ENCODE results near the gene NRROS.

Gene NRROS

DNA sequence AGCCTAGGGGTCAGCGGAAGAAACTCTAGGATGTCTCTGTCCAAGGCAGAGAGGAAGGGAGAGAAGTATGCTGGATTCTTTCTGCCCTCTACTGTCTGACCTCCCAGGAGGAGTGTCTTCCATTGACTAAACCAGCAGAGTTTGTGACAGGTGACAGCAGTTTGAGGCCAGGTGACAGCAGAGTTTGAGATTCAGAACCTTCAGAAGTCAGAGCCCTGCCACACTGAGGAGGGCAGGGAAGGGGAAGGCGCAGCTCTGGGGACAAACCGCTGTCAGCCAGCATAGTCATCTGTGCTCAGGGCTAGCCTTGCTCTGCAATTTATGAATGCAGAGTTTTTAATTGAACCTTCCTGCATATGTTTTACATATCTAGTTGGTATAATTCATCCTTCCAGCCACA is 12.3 kb downstream of the NRROS start:
- DNase-seq: no peak

DNA sequence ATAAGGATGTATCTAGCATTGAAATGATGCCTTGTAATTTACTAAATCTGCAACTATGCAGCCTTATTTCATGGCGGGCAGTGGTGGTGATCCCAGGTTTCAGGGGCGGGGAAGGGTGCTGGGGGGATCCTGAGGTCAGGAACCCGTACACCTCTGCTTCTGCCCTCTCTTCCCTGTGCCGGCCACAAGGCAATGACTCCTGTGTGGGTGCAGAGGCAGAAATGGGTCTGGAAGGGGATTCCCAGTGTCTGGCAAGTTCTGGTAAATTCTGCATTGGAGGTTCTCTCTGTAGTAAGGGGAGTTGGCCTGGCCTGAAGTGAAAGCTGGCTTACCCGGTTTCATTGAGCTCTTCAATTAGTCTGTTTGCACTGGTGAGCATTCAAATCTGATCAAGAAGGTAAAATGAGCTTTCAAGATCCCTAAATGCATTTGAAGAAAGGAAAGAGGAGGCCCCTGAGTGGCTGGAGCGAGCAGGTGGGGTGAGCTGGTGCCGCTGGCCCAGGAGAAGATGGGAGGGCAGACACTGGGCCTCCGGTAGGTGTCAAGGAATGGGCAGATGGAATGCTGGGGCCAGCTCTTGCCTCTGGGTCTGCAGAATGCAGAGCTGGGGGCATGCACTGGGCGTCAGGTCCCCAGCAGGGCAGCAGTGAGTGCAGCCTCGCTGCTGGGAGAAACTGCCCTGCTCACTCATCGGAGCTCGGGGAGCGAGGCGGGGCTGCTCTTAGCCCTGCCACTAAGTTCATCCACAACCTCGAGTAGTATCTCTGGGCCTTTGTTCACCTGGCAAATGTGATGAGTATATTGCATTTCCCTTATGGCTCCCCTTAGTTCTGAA is 13.7 kb downstream of the NRROS start:
- DNase-seq: no peak

- DNase-seq: no peak
Measured at GRCh38 chr3:196654006-196654734, 14.7 kb downstream of the NRROS start.

- DNase-seq: no peak
Measured at GRCh38 chr3:196654735-196655090, 15.2 kb downstream of the NRROS start.

DNA sequence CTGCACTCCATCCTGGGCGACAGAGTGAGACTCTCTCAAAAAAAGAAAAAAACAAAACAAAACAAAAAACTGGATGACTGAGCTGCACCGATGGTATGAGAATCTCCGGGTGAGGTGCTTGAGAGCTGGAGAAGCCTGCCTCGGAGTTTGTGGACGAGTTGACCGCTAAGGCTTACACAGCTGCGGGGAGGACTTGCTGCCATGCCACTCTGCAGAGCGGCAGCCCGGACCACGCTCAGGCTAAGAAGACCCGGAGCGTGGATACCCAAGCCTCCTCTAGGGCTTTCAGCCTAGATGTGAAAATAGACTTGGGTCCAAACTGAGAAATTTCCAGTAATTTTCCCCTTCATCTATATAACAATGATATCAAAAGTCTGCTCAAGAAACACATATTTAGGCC is 16.0 kb downstream of the NRROS start:
- DNase-seq: no peak

- DNase-seq: no peak
Measured at GRCh38 chr3:196656213-196656612, 16.7 kb downstream of the NRROS start.

DNA sequence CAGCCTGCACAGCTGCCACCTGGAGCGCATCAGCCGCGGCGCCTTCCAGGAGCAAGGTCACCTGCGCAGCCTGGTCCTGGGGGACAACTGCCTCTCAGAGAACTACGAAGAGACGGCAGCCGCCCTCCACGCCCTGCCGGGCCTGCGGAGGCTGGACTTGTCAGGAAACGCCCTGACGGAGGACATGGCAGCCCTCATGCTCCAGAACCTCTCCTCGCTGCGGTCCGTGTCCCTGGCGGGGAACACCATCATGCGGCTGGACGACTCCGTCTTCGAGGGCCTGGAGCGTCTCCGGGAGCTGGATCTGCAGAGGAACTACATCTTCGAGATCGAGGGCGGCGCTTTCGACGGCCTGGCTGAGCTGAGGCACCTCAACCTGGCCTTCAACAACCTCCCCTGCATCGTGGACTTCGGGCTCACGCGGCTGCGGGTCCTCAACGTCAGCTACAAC is 20.4 kb downstream of the NRROS start:
- DNase-seq: no peak

DNA sequence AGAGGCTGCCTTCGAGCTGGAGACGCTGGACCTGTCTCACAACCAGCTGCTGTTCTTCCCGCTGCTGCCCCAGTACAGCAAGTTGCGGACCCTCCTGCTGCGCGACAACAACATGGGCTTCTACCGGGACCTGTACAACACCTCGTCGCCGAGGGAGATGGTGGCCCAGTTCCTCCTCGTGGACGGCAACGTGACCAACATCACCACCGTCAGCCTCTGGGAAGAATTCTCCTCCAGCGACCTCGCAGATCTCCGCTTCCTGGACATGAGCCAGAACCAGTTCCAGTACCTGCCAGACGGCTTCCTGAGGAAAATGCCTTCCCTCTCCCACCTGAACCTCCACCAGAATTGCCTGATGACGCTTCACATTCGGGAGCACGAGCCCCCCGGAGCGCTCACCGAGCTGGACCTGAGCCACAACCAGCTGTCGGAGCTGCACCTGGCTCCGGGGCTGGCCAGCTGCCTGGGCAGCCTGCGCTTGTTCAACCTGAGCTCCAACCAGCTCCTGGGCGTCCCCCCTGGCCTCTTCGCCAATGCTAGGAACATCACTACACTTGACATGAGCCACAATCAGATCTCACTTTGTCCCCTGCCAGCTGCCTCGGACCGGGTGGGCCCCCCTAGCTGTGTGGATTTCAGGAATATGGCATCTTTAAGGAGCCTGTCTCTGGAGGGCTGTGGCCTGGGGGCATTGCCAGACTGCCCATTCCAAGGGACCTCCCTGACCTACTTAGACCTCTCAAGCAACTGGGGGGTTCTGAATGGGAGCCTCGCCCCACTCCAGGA is 21.1 kb downstream of the NRROS start:
- no peak for DNase-seq

GRCh38 chr3:196661400-196661799 is 21.9 kb downstream of the NRROS start:
- DNase-seq: no peak

DNA sequence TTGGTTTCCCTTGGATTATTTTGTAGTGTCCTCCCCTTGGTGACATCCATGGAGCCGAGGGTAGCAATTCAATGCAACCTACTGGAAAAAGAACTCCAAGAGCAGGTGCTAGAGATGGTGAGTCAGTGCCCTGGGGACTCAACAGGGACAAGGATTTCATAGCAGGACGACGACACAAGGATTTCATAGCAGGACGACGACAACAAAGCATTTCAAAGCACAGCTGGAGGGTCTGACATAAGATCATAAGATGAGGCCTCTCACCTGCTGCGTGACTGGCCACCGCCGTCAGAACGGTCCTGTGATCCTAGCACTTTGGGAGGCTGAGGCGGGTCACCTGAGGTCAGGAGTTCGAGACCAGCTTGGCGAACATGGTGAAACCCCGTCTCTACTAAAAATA is 22.5 kb downstream of the NRROS start:
- no peak for DNase-seq

DNA sequence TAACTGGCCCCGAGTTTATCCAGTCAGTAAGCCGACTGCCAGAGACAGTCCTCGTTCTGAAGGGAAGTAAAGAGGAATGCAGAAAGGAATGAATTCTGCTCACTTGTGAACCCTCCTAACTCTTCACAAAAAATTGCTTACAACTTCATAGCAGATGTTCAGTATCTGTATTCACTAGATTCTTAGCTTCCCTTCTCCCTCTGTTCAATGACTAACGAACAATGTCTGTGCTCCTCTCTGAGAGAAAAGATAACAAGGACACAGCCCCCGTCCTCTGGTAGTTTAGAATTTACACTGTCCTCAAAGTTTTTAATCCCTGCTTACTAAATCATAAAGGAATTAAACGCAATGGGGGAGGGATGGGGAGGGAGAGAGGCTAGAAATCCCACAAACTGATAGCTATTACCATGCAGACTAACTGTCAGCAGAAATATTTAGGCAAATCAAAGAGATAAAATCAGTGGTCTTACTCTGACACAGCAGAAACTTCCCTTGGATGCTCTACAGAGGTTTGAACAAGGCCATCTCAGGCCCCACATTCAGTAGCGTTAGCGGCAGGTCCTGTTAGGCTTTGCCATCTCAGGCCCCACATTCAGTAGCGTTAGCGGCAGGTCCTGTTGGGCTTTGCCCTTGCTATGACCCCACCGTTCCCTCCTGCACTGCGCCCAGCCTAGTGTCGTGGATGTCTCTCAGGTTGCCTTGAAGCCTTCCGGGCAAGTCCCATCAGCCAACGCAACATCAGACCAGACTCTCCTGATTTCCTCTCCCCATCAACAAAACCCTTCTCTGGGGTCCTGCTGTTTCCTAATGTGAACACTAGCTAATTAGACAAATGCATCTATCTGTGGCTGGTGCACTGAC is 23.4 kb downstream of the NRROS start:
- no peak for DNase-seq

- peak; percentile 53 for DNase-seq
Measured at GRCh38 chr3:196666001-196666867, 26.7 kb downstream of the NRROS start.

GRCh38 chr3:196667056-196667825 is 27.7 kb downstream of the NRROS start:
- no peak for DNase-seq

GRCh38 chr3:196670339-196670738 is 30.8 kb downstream of the NRROS start:
- no peak for DNase-seq

DNA sequence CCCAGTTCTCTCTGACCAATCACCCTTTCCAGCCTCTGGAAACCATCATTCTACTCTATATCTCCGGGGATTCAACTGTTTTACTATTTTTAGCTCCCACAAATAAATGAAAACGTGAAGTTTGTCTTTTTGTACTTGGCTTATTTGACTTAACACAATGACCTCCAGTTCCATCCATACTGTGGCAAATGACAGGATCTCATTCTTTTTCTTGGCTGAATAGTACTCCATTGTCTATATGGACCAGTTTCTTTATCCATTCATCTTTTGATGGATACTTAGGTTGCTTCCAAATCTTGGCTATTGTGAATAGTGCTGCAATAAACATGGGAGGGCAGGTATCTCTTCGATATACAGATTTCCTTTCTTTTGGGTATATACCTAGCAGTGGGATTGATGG is 34.1 kb downstream of the NRROS start:
- no peak for DNase-seq

DNA sequence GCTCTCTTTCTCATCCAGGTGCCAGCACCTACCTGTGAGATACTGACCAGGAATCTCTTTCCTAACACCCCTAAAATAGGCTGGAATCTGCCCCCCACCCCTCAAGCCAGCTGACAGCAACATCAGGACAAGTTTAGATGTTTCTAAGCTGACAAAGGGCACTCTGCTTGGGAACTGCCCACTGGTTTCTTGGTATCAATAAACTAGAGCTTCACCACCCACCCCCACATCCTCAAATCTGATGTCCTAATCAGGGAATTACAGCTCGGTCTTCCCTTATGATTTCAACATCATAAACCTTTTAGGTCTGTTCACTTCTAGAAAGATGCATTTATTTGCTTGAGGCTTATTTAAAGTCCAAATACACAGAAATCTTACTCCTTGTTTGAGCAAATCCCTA is 37.9 kb downstream of the NRROS start:
- DNase-seq: no peak

DNA sequence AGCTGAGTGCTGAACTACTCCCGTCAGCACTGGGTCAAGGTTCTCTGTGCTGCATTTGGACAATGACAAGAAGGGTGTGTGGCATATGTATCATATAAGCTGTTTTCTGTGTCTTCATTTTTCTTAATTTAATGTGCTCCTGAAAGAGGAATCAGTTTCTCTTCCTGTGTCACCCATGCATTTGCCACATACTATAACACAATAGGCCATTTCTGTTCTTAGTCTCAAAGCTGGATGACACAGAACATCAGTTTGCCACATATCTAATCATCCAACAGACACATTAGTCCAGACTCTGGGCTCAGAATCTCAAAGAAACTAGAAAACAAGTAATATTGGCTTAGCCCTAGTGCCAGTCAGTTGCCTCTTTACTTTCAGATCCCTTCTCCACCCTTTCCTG is 38.4 kb downstream of the NRROS start:
- no peak for DNase-seq

- DNase-seq: no peak
Measured at GRCh38 chr3:196684548-196685407, 45.3 kb downstream of the NRROS start.

- DNase-seq: no peak
Measured at GRCh38 chr3:196686436-196686835, 46.9 kb downstream of the NRROS start.

DNA sequence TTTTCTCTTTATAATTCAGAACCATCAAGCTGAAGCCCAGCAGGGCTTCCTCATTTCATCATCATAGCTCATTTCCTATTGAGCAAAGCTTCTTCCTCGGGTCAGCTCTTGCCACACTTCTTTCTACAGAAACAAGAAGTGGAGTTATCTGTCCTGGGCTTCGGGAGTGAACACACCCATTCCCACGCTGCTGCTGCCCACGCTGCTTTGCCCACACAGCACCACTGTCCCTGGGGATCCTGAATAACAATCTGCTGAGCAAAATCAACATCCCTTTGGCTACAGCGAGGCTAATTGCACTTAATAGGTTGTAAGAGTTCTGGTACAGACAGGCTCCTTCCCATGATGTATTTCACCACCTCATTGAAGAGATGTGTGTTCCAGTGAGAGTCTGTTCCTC is 48.9 kb downstream of the NRROS start:
- peak; percentile 37 for DNase-seq
